Lower lobe of right lung (tissue), 2 donors: ENCODE data around the gene CDIP1. TPM values are rescaled to one million over a fixed set of nuclear protein-coding genes. Genes with fewer than 3 reads are reported as not detected.

Experiments
- ATAC-seq, 2 donors: fragments of 200-7000 bp; cut with Tn5 transposase; one replicate each; pipeline ENCODE4 v1.9.1; 2020 to 2022; ENCODE audit warnings: mild to moderate bottlenecking in 2 of 2, moderate library complexity in 2 of 2
- DNase-seq: peaks from one replicate; pipeline ENCODE4 v3.0.0-alpha.2; 2020
- H3K27ac ChIP-seq: fragments of 200-600 bp; one replicate; pipeline ENCODE4 v1.8.0; 2022
- H3K27me3 ChIP-seq: fragments of 200-600 bp; one replicate; pipeline ENCODE4 v1.8.0; 2022; ENCODE audit warnings: low read depth
- H3K36me3 ChIP-seq: fragments of 200-600 bp; one replicate; pipeline ENCODE4 v1.8.0; 2022; ENCODE audit warnings: mild to moderate bottlenecking
- H3K4me1 ChIP-seq: fragments of 200-600 bp; one replicate; pipeline ENCODE4 v1.8.0; 2022
- H3K4me3 ChIP-seq: fragments of 200-600 bp; one replicate; pipeline ENCODE4 v1.8.0; 2022; ENCODE audit warnings: mild to moderate bottlenecking
- H3K9me3 ChIP-seq: fragments of 200-600 bp; one replicate; pipeline ENCODE4 v1.8.0; 2022
- intact Hi-C: fragments of 100-400 bp; cut with DNase I; formaldehyde crosslinking; loops from one replicate; pipeline ENCODE4 v1.11.0; 2022
- total RNA-seq: library from RNA; stranded (reverse); fragmentation: NEBNext Ultra II Directional; extraction: Animal tissue kit (Norgen Biotek cat#: 25700); gene quantifications from one replicate; pipeline ENCODE4 v1.2.1, GENCODE V29; 2021
- TF ChIP-seq, protein P1 (sequence below): fragments of 200-600 bp; IDR thresholded peaks from one replicate; pipeline ENCODE4 v1.8.0; 2022; ENCODE audit warnings: antibody characterized with exemption, mild to moderate bottlenecking
- donor health status: DM: no; HTN: yes; CAD: no; lungs with severe emphysema.

The CDIP1 gene
- total RNA-seq, 1 donor from 2014 or later = 21.1 TPM

DNA sequence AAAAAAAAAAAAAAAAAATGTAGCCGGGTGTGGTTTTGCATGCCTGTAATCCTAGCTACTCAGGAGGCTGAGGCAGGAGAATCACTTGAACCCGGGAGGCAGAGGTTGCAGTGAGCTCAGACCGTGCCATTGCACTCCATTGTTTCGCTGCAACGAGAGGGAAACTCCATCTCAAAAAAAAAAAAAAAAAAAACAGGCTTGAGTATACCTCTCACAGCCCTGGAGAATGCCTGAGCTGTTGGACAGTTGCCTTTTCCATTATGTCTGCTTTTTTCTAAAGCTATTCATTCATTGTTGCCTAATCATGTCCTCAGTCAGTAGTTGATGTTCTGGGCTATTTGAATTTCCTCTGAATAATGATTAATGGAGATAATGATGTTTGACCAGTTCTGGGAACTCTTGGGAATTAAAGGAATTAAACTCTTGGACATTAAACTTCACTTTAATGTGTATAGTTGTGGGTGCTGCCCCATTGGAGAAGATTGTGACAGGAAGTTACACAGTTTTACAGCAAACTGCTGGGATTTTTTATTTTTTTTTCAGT lies 50.5 kb downstream of the CDIP1 start:
- no peaks in the 10 kb centered on the region for H3K9me3 ChIP-seq
- no peaks in the 10 kb centered on the region for H3K27me3 ChIP-seq
- peak; percentile 66 to 67 for ATAC-seq
- DNase-seq = no peak
- no peak overlapping the region for H3K27ac ChIP-seq
- H3K4me1 ChIP-seq = peaks cover 29% of the 10 kb centered on the region
- H3K36me3 ChIP-seq = peaks cover 23% of the 10 kb centered on the region
- intact Hi-C loops = no loop called here
- no peak overlapping the region for H3K4me3 ChIP-seq
- TF ChIP-seq, protein P1, sequence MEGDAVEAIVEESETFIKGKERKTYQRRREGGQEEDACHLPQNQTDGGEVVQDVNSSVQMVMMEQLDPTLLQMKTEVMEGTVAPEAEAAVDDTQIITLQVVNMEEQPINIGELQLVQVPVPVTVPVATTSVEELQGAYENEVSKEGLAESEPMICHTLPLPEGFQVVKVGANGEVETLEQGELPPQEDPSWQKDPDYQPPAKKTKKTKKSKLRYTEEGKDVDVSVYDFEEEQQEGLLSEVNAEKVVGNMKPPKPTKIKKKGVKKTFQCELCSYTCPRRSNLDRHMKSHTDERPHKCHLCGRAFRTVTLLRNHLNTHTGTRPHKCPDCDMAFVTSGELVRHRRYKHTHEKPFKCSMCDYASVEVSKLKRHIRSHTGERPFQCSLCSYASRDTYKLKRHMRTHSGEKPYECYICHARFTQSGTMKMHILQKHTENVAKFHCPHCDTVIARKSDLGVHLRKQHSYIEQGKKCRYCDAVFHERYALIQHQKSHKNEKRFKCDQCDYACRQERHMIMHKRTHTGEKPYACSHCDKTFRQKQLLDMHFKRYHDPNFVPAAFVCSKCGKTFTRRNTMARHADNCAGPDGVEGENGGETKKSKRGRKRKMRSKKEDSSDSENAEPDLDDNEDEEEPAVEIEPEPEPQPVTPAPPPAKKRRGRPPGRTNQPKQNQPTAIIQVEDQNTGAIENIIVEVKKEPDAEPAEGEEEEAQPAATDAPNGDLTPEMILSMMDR = no peak

DNA sequence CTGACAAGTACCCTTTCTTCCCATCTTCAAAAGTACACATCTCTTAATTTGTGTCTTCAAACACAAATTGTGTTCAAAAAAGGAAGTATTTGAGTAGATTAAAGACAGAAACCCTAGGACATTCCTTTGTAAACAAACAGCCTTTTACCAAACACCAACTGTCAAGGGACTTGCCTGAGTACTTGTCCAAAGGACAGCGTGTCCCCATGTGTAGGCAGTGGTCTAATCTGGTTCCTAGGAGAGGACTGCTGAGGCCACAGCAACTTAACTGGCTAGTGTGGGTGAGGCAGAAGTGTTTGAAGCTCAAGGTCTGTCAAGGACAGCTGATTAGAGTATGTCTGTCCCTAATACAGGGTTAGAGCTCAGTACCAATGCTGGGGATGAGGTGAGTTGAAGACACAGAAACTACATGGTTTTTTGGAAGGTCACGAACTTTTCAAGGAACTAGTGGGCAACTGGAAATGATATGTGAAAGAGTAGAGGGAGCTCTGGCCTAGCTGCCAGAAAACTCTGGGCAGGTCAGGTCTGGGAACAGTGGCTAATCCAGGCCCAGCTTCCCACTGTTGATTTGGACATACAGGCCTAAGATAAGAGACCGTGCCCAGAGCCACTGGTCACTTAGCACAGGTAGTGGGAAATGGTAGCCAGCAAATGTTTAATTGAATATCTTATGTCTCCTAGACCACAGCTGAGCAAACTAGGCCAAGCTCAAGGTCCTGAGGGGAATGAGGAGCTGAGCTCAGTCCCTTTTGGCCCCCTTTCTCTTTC lies 52.3 kb downstream of the CDIP1 start:
- no peak overlapping the region for H3K4me3 ChIP-seq
- ATAC-seq (peak; percentile 58 to 60), DNase-seq (no peak)
- TF ChIP-seq, protein P1 = no peak
- intact Hi-C loops = no loop called here
- H3K36me3 ChIP-seq = peaks cover 23% of the 10 kb centered on the region
- no peaks in the 10 kb centered on the region for H3K9me3 ChIP-seq
- H3K27ac ChIP-seq = peak overlapping the region; percentile 61
- H3K27me3 ChIP-seq = no peaks in the 10 kb centered on the region
- peaks cover 29% of the 10 kb centered on the region for H3K4me1 ChIP-seq

DNA sequence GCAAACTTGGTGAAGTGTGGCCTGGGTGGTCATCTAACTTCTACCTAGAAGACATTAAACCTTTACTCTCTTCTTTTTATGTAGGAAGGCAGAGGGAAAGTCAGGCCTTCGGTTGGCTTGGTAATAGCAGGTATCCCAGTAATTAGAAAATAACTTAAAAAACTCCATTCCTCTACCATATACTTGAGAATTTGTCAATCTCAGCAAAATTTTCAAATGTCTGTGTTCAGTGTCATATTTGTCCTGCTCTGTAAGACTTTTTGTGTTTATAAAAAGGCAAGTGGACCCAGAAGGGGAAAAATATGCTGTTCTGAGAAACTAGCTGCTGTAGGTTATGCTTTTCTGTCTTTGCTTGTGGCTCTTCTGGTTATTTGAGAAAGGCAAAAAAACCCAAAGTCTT lies 56.6 kb downstream of the CDIP1 start:
- H3K4me3 ChIP-seq = no peak overlapping the region
- H3K36me3 ChIP-seq = peaks cover 23% of the 10 kb centered on the region
- no peaks in the 10 kb centered on the region for H3K9me3 ChIP-seq
- TF ChIP-seq, protein P1 = no peak
- H3K27me3 ChIP-seq = no peaks in the 10 kb centered on the region
- H3K4me1 ChIP-seq = peaks cover 22% of the 10 kb centered on the region
- H3K27ac ChIP-seq = no peak overlapping the region
- intact Hi-C loops = no loop called here
- DNase-seq (no peak), ATAC-seq (no peak)

DNA sequence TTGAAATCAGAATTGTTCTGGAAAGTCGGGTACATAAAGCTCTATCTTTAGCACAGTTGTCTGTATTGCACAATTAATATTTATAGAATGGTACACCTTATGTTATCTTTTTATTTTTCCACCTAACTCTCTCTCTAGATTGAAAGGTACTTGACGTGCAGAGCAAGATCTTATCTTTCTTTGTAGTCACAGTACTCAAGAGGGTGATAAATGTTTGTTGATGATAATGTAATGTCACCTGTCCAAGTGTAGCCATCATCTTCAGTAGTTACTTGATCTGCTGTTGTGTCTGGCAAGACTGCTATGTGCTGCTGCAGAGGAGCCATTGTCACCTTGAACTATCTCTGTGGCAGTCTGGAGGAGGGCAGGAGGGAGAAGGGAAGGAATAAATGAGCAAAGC lies 57.0 kb downstream of the CDIP1 start:
- no peak overlapping the region for H3K27ac ChIP-seq
- H3K36me3 ChIP-seq = peaks cover 23% of the 10 kb centered on the region
- H3K27me3 ChIP-seq = no peaks in the 10 kb centered on the region
- intact Hi-C loops = no loop called here
- peaks cover 19% of the 10 kb centered on the region for H3K4me1 ChIP-seq
- no peak overlapping the region for H3K4me3 ChIP-seq
- H3K9me3 ChIP-seq = no peaks in the 10 kb centered on the region
- TF ChIP-seq, protein P1 = no peak
- no peak for DNase-seq
- no peak for ATAC-seq

DNA sequence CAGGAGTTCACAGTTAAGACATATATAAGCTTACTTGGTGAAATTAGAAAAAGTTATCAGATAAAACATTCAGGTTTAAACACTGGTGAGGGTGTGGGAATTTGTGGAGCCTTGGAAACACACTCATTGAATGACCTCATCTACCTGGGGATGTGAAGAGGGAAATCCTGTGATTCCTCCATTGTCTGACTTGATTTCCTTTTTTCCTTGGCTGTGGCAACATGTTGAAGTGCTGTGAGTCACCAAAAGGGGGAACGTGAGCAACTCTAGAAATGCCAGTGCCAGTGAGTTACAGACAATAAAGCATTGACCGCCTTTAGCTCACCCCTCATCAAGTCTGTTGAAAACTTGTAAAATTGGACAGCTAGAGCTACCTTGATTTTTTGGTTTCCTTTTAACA lies 60.6 kb downstream of the CDIP1 start:
- ATAC-seq = peak in 1 of 2 donors; percentile 4
- no peaks in the 10 kb centered on the region for H3K27me3 ChIP-seq
- no peak for DNase-seq
- peaks cover 41% of the 10 kb centered on the region for H3K4me1 ChIP-seq
- intact Hi-C loops = no loop called here
- H3K36me3 ChIP-seq = no peaks in the 10 kb centered on the region
- H3K4me3 ChIP-seq = no peak overlapping the region
- TF ChIP-seq, protein P1 = no peak
- H3K27ac ChIP-seq = no peak overlapping the region
- H3K9me3 ChIP-seq = no peaks in the 10 kb centered on the region
